GM18907 (cell line): Measurements from ENCODE around the gene LARGE1.

Experiments
- ATAC-seq: cut with Tn5 transposase; IDR thresholded peaks from one replicate; pipeline ENCODE4 v1.9.1; 2021; ENCODE audit warnings: mild to moderate bottlenecking, moderate library complexity; ENCODE audit not compliant: unreplicated experiment

Gene LARGE1

DNA sequence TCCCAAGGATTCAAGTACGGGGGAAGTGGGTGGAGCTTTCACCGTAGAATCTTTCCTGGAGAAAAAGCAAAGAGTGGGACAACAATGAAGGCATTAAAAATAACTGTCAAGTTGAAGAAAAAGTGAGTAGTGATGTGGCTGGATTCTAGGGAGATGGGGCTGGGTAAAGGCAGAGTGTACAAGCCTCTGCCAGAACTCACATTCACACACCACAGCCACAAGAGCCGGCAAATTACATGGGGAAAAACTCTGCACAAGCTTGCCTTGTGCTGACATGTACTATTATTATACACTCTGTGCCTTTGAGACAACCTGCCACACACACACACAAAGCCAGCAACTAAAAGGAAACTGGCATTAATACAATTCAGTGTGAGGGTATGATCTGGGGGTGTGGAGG lies 182.6 kb downstream of the LARGE1 start:
- no peak for ATAC-seq

DNA sequence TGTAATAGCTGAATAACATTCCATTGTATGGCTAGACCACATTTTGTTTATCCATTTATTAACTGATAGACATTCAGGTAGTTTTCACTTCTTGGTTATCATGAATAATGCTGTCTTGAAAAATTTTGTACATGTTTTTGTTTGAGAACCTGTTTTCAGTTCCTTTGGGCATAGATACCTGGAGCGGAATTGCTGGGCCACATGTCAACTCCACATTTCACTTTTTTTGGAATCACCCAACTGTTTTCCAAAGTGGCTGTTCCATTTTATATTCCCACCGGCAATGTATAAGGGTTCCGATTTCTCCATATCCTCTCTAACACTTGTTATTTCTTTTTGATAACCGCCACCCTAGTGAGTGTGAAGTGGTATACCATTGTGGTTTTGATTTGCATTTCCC lies 184.3 kb downstream of the LARGE1 start:
- ATAC-seq = no peak

DNA sequence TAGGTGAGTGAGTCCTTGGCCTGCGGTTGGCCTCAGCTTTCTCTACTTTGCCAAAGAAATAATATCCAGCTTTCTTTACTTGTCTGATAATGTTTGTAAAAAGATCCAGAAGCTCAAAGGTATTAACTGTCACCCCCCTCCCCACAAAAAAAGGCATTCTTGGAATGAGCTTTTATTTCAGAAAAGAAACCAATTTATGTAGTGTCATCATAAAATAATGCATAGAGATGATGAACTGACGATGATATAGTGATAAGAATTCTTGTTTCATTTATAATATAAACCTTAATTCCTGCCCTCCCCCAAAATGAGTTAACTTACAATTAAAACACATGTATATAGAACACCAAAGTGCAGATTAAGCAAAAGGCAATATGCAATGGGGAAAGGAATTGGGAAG lies 191.4 kb downstream of the LARGE1 start:
- ATAC-seq = no peak

DNA sequence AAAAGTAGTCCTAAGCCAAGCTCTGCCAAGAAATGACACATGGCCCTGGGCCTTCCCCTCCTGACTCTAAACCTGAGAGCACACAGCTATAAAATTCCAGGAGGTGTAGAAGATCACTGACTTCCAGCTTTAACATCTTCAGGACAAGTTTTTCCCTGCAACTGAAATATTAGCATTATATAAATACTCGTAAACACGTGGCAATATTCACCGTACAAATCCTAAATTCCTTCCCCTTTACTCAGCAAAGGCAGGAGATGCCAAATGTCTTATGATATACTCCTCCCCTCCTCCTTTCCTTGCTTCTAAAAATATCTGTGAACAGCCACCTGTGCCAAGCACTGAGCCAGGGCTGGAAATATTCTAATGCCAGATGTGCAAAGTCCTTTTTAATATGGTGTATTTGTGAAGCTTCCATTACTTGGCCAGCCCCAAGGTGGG lies 194.0 kb downstream of the LARGE1 start:
- ATAC-seq = no peak

DNA sequence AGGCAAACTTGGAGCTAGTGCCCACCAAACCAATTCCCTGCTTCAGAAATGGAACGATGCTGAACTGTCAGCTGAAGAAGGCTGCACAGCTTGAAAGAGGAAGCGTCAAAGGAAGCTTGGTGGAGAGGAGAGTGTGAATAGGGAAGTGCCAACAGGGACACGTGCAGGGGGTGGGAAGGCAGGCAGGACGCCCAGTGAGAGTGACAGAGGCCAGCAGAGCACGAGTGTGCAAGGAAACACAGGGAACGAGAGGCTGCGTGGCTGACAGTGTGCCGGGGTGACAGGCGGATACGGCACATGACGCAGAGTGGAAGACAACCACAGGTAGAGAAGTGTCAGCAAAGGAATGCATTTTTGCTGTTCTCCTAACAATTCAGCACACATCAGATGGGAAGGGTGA lies 196.4 kb downstream of the LARGE1 start:
- ATAC-seq = no peak

DNA sequence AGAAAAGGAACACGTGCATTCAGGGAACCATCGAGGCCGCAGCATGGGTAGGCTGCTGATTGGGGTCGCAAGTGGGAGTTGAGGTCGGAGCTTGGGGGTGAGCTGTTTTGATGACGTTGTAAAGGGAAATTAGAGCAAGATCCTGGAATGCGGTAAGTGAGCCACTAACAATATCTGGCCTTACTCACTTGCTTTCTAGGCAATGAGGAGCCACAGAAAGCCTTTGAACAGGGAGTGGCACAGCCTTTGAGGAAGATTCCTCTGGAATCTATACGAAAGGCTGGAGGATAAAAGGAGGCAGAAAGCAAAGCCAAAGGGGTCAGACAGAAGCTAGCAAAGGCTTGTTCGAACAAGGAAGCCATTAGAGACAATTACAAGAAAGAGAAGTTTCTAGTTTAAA lies 197.5 kb downstream of the LARGE1 start:
- ATAC-seq = no peak

DNA sequence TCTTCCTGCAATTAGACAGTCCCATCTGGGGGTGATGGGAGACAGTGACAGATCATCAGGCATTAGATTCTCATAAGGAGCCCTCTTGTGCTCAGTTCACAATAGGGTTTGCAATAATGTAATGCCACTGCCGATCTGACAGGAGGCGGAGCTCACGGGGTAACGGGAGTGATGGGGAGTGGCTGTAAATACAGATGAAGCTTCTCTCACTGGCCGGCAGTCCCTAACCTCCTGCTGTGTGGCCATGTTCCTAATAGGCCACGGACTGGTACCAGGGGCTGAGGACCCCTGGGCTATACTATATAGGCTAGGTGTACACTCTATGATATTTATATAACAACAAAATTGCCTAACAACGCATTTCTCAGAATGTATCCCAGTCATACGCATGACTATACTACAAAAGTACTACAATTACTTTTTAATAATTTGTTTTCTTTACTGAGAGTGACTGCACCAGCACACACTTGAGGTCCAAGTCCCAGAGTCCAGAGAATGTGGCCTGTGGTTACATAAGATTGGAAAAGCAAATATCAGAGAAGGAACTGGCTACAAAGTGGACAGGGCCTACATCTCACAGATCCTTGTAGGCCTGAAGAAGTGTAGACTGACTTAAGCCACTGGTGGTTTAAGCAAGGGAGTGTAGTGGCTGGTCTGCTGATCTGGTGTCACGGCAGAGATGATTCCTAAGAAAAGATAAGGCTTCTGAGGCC lies 200.0 kb downstream of the LARGE1 start:
- ATAC-seq = no peak

DNA sequence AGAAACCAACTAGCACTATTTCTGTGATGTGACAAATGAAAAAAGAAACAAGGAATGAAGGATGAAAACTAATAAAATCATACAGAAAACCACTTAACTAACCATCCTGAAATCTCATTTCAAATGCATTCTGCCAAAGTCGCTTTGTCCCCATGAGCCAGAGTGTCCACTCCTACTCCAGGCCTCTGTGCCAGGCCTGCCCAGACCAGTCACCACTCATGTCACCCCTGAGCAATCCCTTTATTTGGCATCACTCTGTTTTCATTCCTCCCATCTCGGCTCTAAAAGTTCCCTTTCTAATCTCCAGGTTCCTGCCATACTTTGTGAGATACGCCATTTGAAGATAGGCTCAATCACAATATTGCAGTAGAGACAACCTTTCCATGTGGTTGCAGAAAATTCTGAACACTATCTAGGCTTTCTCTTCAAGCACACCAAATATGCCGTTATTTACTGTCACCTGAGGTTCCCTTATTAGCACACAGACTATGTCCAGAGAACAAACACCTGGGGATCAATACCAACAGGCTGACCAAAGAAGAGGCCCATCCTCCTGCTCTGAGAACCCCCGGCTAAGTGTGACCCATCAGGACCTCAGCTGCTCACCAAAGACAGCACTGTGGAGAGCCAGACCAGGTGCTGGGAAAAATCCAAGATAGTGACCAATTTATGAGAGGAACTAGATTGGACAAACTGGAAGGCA lies 202.4 kb downstream of the LARGE1 start:
- no peak for ATAC-seq

DNA sequence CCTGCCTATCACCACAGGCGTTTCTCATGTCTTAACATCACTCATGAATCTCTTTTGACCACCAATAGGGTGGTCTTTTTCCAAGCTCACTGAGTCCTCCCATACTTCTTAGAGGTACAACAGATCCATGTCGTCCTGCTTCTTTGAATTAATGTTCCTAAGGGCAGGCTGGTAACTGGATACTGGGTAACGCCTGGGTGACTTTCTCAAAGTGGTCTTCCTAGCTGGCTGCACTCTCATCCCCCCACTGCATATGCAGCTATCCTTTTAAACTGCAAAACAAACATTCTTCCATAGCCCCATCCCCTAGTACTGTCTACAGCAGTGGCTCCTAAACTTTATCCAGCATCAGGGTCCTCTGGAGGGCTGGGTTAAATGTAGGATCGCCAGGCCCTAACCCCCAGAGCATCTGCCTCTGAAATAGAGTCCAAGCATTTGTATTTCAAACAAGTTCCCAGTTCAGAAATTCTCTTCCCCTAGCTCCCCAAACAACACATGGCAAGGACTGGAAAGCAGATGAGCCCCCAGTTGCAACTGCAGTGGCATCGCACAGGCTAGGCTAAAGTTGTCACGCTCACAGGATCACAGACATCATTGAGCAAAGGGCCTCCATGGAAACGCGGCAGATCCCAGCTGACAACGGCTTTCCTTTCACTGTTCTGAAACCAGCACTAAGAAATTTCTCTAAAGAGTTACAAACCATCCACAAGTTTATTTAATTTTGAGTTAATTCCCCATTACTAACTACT lies 204.9 kb downstream of the LARGE1 start:
- ATAC-seq = no peak

DNA sequence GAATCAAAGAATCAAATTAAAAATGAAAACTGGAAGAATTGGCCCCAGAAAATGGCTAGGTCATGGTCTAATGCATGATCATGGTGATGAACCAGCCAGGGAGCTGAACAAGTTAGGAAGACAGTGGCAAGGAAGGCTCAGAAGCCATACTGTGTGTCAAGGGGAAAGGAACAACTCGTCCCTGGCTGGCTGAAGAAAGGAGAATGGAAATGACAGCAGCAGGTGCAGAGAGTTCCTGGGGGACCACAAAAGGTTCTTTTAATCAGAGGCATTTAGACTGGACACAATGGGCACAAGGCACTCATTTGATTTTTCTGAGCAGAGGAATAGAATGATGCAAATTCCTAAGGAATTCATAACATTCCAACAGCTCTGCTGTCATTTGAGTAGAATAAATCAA lies 209.9 kb downstream of the LARGE1 start:
- ATAC-seq = no peak

DNA sequence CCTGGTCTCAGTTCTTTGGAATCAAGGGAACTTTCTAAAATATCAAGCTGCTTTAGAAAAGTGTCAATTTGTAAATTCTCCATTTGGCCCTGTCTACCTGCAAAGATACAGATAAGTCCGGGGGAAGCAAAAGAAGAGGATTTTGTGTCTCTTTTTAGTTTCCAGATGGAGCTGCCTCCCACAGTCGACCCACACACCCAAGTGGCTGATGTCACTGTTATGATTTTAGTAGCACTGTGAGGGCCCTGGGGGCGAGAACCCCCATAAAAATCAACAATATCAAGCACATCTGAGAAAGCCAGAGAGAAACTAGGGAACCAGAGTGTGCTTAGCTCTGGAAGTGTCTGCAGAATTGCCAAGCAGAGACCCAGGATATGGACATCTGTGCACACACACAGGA lies 212.7 kb downstream of the LARGE1 start:
- no peak for ATAC-seq

DNA sequence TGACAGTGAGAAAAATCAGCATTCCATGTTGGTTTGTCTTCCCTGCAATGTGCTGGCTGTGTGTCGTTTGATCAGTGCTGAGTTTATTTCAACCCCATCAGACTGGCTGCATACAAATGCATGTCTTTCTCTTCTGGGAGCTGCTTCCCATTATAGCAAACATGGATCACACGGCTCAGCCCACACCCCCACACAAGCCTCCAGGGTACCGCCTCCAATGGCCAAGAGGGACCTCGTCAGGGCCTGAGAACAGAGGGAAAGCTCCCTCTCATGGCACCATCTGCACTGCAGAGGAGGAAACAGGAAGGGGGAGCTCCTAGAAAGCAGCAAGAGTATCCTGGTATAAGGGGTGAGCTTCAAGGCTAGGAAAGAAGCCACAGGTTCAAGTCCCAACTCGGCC lies 214.2 kb downstream of the LARGE1 start:
- ATAC-seq = no peak

DNA sequence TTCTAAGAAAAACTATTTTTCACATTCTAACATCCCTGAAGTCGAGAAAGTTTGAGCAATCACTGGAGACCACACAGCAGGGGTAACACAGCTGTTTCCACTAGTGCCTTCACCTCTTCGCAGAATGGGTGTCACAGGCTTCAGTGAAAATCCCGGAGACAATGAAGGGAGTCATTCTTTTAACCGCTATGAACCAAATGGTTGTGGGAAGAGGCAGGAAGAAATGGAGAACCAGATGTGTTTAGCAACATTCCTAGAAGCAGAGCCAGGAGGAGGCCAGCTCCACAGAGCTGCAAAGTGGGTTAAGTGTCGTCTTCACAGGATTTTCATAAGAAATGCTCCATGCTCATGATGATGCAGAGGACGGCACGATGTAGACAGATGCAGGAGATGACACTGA lies 221.1 kb downstream of the LARGE1 start:
- ATAC-seq = no peak

DNA sequence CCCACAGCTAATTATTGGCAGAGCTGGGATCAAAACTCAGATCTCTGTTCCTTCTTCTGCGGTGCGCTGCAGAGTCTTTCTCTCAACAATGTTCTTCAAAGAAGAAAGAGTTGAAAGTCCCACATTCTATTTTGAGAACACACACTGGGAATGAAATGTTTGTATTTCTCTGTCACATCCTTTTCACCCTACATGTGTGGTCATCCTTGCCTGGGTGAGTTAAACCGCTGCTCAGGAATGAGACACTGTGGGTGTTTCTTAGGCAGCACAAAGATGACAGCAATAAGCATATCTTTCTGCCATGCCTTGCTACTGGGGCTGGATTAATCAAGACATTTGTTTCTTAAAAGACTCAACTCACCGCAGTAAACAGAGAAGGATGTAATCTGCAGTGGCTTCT lies 222.6 kb downstream of the LARGE1 start:
- ATAC-seq = no peak

DNA sequence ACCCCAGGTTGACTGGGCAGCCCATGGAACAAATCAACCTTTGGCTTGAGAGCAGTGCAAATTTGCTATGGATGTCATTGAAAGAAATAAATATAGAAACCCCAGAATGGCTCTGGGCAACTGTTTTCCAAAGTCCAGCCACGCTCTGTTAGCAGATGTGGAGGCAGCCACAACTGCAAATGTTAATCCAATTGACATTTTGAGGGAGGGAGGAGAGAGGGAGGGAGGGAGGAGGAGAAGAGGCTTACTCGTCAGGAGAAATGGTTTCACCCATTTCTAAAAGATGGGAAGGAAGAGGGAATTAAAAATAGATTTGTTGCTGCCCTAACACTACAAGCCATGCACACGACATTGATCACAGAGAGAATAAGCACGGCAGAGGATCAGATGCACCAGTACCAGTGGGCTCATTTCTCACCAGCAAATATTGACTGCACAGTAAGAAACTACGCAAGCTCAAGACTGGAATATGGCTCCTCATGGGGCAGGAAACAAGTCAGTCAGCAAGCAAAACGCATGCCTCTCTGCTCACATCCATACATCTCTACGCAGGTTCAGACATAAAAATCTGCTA lies 229.1 kb downstream of the LARGE1 start:
- ATAC-seq = no peak

DNA sequence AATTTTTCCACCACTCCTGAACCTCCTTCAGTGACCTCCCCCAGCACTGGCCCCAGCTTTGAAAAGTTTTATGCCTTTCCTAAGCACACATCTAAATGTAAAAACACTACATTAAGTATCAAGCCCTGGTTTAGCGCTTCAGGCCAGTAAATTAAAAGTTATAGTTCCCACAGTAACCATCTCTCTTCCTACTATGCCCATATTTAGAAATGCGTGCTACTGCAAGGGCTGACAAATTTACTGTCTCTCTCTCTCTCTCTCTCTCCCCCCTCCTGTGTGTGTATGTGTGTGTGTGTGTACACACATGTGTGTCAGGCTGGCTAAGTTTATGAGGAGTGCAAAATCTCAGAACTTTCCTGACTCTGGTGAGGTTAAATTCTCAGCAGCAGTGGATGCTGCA lies 231.4 kb downstream of the LARGE1 start:
- no peak for ATAC-seq

DNA sequence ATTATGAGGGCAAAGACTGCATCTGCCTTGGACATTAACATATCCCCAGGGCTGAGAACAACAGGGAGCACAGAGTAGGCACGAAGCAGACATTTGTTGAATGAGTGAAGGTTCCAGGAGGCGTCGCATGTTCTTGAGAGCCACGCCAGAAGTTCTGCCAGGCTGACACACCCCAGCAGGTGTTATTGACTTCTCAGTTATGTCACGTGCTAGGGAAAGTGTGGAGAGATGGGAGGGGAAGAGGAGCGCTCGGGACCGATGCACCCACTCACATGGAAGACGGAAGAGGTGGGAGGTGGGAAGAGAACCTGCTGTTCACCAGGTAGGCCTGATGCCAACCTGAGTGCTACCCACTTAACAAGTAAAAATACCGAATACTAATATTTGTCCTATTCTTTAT lies 232.8 kb downstream of the LARGE1 start:
- ATAC-seq = no peak

DNA sequence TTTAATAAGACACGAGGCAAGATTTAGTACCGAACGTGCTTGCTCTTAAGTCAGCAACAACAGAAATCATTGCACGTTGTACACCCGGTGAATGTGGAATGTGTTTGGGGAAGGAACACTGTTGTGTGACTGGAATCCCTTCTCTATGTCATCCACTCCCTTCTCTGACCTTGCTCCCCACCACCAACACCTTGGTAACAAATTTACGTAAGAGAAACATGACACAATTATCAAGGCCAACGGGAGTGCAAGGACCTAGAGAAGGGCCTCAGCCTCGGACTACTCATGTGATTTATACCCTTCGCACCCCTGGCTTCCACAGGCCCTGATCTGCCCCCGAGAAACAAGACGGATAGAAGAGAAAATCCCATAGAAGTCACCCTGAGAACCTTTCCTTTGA lies 236.2 kb downstream of the LARGE1 start:
- ATAC-seq = no peak

DNA sequence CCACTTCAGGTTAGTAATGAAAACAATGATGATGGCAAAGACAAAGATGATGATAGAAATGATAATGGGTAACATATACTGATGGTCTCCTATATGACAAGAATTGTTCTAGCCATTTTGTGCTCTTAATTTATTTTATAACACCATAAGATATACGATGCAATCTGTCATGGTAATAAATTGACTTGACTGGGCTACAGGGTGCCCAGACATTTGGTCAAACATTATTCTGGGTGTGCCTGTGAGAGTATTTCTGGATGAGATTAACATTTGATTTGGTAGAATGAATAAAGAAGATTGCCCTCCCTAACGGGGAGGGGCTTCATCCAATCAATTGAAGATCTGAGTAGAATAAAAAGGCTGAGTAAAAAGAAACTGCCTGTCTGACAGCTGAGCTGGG lies 237.3 kb downstream of the LARGE1 start:
- no peak for ATAC-seq

DNA sequence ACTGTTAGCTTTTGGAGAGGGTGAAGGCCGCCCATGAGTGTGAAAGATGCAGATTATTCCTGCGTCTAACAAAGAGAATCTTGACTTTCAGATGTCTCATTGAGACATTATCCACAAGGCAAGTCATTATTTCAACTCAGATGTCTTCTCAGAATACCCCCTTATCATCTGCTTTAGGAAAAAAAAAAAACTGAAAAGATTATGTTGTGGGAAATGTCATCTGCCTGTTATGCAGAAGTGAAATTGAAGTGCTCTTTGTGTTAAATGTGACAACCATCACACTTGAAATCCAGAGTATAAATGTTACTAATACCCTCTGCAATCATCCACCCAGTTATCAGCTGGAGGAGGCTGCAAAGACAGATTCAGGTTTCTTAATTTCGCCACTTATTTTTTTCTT lies 239.6 kb downstream of the LARGE1 start:
- ATAC-seq = no peak

DNA sequence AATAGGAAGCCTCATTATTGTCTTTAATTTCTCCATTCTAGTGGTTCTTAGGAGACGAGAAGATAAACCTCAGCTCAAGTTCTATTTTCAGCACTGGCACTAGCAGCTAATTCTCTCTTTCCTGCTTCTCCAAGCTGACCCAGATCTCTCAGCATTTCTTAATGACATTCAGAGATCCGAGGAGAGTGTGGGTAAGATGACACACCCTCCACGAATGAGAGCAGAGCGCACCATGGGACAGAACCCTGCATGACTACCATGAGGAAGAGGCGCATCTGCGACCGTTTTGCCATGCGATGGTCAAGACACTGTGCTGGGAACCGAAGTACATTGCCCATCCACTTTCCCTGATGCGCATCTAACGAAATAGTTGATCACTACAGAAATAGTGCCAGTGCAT lies 241.8 kb downstream of the LARGE1 start:
- no peak for ATAC-seq

DNA sequence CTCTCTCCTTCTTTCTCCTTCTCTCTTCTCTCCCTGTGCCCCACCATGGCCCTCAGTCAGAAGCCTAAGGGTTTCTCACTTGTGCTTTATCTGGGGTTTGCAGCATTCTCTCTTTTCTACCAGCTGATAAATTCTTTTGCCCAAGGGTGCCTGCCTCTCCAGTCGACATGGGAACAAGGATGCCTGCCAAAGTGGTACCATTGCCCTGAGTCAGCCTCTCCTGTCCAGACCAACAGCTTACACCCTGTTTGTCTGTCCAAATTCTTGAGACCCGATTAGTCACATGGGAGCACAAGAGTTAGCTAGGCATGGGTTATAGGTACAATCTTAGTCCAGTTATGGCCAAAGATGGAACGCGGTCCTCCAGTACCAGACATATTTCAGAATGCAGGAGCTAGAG lies 242.7 kb downstream of the LARGE1 start:
- no peak for ATAC-seq
